Kidney capillary endothelial cell (primary cell): ENCODE data around the gene SIPA1L2.

ENCODE experiments used
- DNase-seq: peaks from one replicate; pipeline ENCODE4 v3.0.0-alpha.2; 2018; ENCODE audit warnings: low spot score

Gene SIPA1L2

DNA sequence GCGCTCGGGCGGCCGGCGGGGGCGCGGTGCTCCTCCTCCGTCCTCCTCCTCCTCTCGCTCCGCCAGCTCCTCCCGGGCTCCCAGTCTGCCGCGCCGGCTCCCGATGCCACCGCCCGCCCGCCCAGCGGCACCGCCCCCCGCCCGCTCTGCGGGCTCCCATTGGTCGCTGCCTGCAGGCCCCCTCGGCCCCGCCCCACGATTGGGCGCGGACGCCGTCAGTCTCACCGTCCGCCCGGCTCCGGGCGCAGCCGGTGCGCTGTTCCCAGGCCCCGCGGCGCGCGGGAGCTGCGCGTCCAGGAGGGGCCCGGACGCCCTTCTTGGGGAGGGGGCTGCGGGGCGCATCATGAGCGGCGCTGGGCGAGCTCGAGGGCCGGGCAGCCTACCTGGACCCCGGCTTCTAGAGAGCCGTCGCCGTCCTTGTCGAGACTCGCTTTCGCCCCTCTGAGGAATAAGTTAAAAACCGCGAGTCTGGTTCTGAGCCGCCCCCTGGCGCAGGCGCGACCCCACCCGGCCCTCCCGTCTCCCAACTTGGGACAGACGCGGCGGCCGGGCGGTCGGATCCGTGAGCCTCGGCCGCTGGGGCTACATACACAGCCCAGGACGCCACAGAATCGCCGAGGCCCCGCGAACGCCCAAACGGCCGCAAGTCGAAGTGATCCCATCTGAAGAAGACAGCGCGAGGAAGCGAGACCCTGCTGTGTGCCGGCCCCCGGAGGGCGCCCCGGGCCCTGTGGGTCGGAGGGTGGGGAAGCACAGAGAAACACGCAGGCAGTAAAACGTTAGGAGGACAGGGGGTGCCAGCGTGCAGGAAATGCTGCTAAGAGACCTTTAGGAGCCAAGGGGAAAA is at the start of gene SIPA1L2:
Gene SIPA1L2, minus strand, starts transcription at position 87 of the 847 bp plus-strand sequence. CDS start 114,794 bp downstream, outside the sequence.
- peak; percentile 79 for DNase-seq

- no peak for DNase-seq
These were observed 48.4 kb upstream of the SIPA1L2 start for GRCh38 chr1:232678185-232678886.

DNA sequence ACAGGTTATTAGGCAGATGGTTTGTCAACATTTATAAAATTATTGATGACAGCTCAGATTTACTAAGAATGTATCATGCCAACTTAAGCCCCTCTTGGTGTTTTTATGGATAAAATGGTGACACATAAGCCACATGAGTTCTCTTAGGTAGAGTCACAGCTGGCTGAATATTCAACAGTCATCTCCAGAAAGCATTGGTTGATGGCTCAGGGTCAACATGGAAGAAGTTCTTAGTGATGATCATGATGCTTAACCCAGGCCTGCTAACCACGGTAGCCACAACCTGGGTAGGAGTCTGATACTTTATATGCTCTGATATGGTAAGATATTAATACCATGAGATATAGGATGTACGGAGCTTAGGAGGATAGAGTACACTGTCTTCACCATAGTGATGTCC is 46.4 kb upstream of the SIPA1L2 start:
- DNase-seq: no peak

DNA sequence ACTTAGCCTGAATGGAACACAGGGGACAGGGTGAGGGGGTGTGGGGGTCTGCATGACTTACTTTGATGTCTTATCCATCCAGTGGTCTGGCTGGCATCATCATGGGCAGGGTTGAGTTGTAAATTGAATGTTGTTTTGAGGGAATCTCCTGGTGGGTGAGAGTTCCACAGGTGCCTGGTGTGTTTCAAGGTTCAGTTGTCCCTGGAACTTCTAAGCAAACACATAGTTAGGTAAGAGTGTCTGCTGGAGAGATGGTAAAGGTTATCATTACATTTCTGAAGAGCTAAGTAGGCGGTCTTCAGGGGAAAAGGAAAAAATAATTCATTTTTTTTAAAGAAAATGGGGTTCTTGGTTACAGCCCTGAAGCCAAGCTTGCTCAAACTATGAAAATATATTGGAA is 46.0 kb upstream of the SIPA1L2 start:
- no peak for DNase-seq

DNA sequence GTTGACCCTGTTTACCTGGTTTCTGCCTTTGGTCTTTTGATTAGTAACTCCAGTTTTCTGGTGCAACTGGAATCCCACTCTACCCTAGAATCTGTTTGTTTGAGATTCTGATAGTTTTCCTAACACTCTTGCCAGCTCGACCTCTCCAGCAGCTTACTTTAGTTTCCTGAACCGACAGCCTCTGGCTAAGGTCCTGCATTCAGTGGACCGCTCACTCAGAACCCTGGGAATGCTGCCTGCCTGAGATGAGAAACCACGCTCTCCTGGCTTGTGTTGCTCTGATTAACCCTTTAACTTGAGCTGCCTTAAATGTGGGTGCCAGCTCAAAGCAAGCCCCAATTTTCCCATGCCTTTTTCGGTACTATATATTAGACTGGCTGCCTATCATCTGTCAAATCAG is 45.3 kb upstream of the SIPA1L2 start:
- DNase-seq: no peak

DNA sequence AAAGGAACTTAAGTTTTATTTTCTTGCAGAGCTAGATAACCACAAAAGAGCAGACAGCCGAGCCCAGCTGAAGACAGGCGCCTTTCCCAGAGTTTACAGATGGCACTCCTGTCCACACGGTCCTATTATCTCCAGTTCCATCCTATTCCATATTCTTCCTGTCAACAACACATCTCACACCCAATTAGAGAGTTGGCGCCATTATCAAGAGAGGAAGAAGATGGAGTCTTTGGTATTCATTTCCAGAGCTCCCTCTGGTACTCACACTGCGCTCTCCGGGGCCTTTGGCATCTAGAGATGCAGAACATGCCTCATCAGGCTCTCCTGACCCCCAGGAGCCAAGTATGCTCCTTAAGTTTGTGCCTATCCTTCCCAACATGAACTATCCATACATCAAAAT is 43.3 kb upstream of the SIPA1L2 start:
- no peak for DNase-seq

GRCh38 chr1:232669981-232670747 is 40.2 kb upstream of the SIPA1L2 start:
- no peak for DNase-seq

DNA sequence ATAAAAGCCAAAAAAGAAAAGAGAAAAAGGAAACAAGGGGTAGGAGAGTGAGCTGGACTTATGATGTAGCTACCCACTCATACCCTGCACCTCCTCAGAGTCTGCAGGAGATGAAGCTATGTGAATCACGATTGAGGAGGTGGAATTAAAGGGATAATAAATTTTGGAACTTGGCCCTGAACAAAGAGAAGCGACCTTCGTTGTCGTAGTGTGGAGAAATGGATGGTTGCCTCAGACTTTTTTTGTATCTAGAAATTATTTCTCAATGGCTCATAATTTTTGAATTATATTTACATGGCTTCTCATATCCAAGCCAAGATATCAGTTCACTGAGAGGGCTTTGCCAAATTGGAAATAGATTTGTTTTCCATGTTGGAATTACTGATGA is 37.8 kb upstream of the SIPA1L2 start:
- DNase-seq: no peak

GRCh38 chr1:232667094-232667777 is 37.3 kb upstream of the SIPA1L2 start:
- DNase-seq: no peak

DNA sequence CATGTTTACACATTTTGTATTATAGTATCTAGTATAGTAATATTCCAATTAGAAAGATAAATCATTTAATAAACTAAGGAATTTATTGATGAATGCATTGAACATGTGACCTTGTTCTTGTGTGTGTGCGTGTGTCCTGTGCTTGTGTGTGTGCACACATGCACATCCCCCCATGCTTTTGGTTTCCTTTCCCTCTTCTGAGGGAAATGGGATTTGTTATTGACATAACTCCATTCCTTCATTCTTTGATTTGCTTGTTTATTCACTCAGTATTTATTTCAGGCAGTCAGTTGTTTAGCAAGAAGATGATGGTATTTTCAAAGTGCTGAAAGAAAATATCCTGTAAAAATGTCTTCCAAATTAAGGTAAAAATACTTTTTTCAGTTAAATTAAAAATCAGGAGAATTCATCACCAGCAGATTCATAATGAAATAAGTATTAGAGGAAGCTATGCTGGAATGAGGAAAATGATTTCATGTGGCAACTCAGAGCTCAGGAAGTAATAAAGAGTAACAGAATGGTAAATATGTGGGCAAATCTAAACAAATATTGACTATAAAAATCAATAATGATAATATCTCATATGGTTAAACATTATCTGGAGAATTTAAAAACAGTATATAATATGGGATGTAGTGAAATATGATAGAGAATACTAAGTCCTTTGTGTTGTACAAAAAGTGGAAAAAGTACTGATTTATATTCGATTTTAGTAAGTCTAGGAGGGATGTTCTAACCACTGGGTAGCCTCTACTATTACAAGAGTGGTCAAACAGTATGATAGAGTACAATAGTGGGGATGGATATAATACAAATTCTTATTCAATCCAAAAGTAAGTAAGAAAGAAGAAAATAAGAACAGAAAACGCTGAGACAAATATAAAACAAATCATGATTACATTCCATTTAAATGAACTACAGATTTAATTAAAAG is 35.2 kb upstream of the SIPA1L2 start:
- DNase-seq: no peak

DNA sequence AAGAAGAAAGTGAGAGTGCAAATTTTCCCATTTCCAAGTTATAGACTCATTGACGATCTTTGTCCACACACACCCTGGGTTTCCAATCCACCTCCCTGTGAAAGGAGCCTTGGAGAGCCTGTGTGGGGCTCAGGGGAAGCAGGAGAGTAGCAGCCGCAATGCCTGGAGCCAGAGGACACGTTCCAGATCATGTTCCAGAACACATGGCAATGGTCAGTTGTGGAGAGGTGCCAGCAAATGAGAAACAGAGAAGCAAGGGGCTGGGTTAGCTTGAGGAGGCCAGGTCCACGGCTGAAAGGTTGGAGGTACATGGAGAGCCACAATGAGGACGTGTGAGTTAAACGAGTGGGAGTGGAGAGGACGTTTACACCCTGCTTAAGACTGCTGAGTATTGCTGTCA is 33.0 kb upstream of the SIPA1L2 start:
- DNase-seq: no peak

GRCh38 chr1:232658386-232658785 is 28.5 kb upstream of the SIPA1L2 start:
- no peak for DNase-seq

- DNase-seq: no peak
These were observed 27.6 kb upstream of the SIPA1L2 start for GRCh38 chr1:232657426-232658005.

- DNase-seq: no peak
These were observed 25.8 kb upstream of the SIPA1L2 start for GRCh38 chr1:232655746-232656085.

DNA sequence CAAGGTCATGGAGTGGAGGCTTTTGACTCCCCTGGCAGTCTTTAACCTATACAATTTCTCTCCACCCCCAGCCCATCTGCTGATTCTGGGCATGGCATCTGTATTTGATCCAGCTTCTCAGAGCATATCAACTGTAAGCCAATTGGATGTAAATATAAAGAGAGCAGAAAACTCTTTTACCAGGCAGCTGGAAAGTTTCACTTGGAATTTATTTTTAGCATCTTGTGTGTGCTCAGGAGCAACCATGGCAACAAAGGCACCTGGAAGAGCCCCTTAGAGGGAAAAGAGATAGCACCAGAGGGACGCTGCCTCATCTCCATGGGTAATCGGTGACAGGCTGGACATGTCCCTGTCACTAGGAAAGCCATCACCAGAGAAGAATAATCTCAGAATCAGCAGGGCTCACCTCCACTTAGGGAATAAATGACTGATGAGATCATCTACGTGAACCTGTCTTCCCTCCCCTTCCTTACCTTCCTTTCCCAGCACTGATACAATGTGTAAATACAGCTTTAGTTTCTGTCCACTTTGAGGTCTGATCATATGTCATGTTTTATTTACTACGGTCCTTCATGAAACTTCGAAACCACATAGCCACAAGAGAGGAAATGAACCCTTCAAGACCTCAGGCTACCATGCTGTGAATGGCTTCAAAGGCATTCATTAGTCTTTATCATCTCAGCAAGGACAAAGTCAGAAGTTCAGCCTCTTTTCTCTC is 25.3 kb upstream of the SIPA1L2 start:
- no peak for DNase-seq

- DNase-seq: no peak
These were observed 23.9 kb upstream of the SIPA1L2 start for GRCh38 chr1:232653789-232654188.

GRCh38 chr1:232650845-232651244 is 20.9 kb upstream of the SIPA1L2 start:
- no peak for DNase-seq

GRCh38 chr1:232650418-232650817 is 20.5 kb upstream of the SIPA1L2 start:
- no peak for DNase-seq

DNA sequence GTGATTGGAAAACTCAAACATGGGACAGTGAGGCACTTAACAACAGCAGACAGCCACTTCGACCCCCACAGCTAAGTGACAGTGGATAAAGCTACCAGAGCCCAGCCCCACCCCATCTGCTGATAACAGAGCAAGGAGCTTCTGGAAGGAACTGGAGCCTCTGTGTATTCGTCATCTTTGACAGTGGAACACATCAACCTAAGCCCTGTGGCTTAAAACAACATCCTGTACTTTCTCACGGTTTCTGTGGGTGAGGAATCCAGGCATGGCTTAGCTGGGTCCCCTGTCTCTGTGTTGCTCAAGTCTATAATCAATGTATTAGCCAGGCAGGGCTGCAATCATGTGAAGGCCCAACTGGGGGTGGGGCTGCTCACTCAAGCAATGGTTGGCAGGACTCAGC is 18.4 kb upstream of the SIPA1L2 start:
- DNase-seq: no peak

- no peak for DNase-seq
These were observed 14.3 kb upstream of the SIPA1L2 start for GRCh38 chr1:232644209-232644608.
